Hematopoietic multipotent progenitor cell treated with erythropoietin and hydrocortisone succinate and interleukin-3 and kit ligand, for 17 days (in vitro differentiated cells): Measurements from ENCODE around the gene MAP7D3.
"Not testable (repeated sequence)": the region's sequence is repeated elsewhere in the genome, so short reads cannot be mapped to it uniquely, and the experiment has no call there.

Source experiments
- DNase-seq: peaks from one replicate; pipeline ENCODE4 v3.0.0-alpha.2; 2015; ENCODE audit warnings: low spot score

MAP7D3 gene

DNA sequence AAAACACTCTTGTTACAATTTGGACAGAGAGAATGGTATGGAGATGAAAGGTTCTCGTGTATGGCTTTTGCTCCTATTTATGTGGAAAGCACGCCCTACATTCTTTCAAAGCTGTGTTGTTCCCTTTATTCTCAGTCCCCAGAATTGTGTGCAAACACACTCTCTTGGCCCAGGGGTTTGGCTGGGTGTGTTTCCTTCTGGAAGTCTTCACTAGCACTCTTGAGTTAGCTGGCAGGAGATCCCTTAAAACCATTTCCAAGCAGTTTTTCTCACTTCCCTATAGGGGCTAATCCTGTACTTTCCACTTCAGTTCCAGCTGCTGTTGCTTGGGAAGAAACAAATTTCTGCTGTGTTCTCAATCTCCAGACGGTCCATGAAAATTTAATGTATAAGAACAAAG is 68.8 kb downstream of the MAP7D3 start:
- no peak for DNase-seq

DNA sequence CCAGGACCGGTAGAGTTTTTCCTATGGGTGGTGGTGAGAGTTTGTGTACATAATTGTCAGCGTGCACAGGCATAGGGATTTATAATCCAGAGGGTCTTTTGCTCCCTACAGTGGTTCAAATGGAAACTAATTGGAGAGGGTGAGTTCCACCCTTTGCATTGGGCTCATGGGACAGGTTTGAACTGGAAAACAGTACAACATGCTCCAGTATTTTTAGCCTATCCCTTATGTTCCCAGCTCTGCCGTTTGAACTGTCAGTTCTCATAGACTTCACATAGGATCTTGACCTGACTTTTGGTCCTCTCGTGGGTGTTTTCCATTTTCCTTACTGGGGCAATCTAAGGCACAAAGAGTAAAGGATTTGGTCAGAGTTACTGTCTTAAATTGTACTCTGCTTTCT is 72.1 kb downstream of the MAP7D3 start:
- no peak for DNase-seq

DNA sequence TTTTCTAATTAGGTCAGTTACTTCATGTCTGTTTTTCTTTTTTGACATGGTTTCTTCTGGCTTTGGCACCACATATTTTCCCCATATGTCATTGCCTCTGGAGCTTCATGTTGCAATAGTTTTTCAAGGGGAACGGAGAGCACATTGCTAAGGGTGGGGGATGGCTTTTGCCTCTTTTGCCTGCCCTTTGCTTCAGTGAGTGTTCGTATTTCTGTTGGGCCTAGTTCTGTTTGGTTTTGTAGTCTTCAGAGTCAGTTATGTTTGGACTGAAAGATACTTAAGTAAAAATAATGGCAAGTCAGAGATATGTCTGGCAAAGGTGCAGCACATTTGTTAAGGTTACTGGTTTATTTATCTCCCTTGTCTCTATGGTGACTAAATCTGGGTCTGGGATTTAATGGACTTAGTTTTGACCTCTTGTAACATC is 74.8 kb downstream of the MAP7D3 start:
- DNase-seq: no peak

- DNase-seq: no peak
These were observed 79.8 kb downstream of the MAP7D3 start for GRCh38 chrX:136171420-136171819.

DNA sequence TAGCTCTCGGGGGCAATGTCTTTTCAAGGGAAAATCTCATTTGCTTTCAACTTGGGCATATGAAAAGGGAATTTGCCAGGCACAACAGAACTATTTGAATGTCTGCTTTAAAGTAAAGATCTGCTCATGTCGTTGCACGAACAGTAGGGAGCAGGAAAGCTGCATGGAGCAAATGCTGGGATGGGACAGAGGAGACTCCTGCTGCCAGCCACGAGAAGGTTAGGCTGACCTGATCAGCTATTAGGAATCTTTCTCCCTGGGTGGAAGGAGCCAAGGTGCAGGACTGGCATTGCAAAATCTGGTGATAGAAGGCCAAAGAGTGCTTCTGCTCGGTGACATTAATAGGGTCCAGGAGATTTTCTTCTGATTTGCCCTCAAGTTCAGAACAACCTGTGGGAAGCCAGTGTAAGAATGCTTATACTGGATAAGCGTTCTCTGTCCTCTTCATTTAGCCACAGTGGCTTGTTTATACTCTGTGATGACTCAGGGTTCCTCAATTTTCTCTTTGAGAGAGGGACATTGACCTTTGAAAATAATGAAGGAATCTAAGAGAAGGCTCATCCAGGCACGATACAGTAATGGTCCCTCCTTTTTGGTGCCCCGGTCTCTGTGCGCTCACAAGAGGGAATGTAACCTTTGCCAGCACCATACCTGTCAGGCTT is 80.9 kb downstream of the MAP7D3 start:
- DNase-seq: no peak

DNA sequence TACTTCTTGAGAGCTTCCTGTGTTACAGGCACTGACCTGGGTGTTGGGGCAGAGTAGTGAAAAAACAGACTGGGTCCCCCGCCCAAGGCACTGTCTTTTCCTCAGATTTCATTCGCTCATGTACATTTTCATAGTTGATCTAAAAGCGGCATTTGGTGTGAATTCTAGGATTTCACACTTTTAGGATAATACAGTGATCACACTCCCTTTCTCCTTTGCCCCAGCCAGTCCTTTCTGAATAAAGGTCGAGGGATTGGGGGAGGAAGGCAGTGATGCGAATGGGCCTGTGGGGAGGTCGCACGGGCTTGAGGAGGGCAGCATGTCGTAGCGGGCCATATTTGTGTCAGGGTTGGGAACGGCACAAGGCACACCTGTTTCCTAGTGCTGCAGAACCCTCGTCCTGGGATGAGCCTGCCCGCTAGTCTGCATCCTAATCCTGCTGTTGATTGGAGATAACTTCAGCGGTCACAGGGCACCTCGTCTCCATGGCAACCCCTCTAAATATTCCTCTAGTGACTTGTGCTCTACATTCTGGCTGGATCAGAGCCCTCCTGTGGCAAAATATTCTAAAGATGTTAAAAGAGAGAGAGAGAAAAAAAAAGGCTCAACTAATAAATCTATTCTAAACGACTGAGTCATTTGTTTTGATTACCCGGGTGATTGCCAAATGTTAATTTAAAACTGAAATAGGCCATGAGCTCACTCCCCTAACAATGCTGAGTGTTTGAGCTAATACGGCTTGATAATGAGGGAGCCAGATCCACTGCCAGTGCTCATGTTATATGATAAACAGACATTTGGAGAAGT is 82.1 kb downstream of the MAP7D3 start:
- no peak for DNase-seq

GRCh38 chrX:136167989-136168388 is 83.2 kb downstream of the MAP7D3 start:
- DNase-seq: not testable (repeated sequence)

- DNase-seq: no peak
These were observed 84.9 kb downstream of the MAP7D3 start for GRCh38 chrX:136166221-136166855.

GRCh38 chrX:136165406-136165805 is 85.8 kb downstream of the MAP7D3 start:
- DNase-seq: no peak

- DNase-seq: no peak
These were observed 87.5 kb downstream of the MAP7D3 start for GRCh38 chrX:136163689-136164088.
